Keratinocyte (primary cell): ENCODE data around the gene LGR4.

Source experiments
- CTCF ChIP-seq, 3 experiments: IDR thresholded peaks in 1 of 3; conservative IDR thresholded peaks in 1 of 3; optimal IDR thresholded peaks in 1 of 3; 2 replicates in 2 of 3; 3 replicates in 1 of 3; pipeline versions ENCODE3 to v1.5.1; 2011; ENCODE audit warnings: low read length in 3 of 3, mild to moderate bottlenecking in 3 of 3, moderate library complexity in 2 of 3, control low read depth in 1 of 3, inconsistent platforms in 1 of 3; ENCODE audit not compliant: insufficient read depth in 2 of 3; ENCODE audit errors: extremely low read depth in 1 of 3
- EZH2 ChIP-seq: IDR thresholded peaks from one replicate; pipeline ENCODE4 v1.6.1; 2012; ENCODE audit warnings: inconsistent platforms, mild to moderate bottlenecking, low read length, moderate library complexity

GRCh38 chr11:27514558-27514957, 42.0 kb upstream of the LGR4 start:
- TF ChIP-seq CTCF (optimal IDR thresholded peaks at IDR 0.05 in 1 of 3, IDR thresholded peaks at IDR 0.05 in 1 of 3, conservative IDR thresholded peaks at IDR 0.05 in 1 of 3; ENCODE audit: extremely low read depth in 1 of 3, insufficient read depth in 2 of 3, low read length in 3 of 3), result no peak
- TF ChIP-seq EZH2, result no peak
